Muscle layer of colon (tissue), 2 donors: ENCODE measurements around the gene PRDM15.
A peak's percentile ranks its signal among the peaks of the same experiment; 100 is the strongest.

Experiments
- H3K27ac ChIP-seq: one replicate; pipeline ENCODE4 v1.7.0; 2013; ENCODE audit warnings: low read depth, mild to moderate bottlenecking, low read length, moderate library complexity
- H3K27me3 ChIP-seq, 2 donors: one replicate each; pipeline ENCODE4 v1.7.0; 2013; ENCODE audit warnings: low read length in 2 of 2, mild to moderate bottlenecking in 2 of 2; ENCODE audit not compliant: insufficient read depth in 2 of 2, control insufficient read depth in 1 of 2
- H3K36me3 ChIP-seq: one replicate; pipeline ENCODE4 v1.7.0; 2013; ENCODE audit warnings: mild to moderate bottlenecking, low read length; ENCODE audit not compliant: insufficient read depth
- H3K4me1 ChIP-seq: one replicate; pipeline ENCODE4 v1.7.0; 2013; ENCODE audit warnings: mild to moderate bottlenecking, low read length; ENCODE audit not compliant: insufficient read depth
- H3K4me3 ChIP-seq, 2 donors: one replicate each; pipeline ENCODE4 v1.7.0; 2013; ENCODE audit warnings: low read length in 2 of 2, low read depth in 1 of 2, mild to moderate bottlenecking in 1 of 2, moderate library complexity in 1 of 2
- H3K9ac ChIP-seq: one replicate; pipeline ENCODE4 v1.7.0; 2013; ENCODE audit warnings: low read length
- H3K9me3 ChIP-seq: one replicate; pipeline ENCODE4 v1.7.0; 2013; ENCODE audit warnings: mild to moderate bottlenecking, low read length
- donor health status: abdominal sarcoma.
- donor health status: Adenocarcinoma of cecum.

The PRDM15 gene

DNA sequence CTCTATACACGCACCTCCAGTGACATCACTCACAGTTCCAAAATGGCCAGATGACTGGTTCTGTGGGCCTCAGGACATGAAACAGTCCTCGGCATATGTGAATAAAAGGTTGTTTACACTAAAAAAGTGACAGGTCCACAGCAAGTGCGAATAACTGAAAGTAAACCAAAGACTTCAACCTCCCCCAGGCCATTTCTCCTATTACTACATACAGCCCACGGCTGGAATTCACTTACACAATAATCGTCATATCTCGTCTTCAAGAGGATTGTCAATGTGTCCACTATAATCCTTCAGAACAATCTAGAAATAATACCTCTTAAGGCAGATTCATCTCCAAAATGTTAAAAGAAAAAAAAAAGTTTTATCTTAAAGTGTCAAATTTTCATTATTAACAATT lies 1.9 kb upstream of the PRDM15 start:
- H3K9me3 ChIP-seq: no peaks in the 10 kb centered on the region

DNA sequence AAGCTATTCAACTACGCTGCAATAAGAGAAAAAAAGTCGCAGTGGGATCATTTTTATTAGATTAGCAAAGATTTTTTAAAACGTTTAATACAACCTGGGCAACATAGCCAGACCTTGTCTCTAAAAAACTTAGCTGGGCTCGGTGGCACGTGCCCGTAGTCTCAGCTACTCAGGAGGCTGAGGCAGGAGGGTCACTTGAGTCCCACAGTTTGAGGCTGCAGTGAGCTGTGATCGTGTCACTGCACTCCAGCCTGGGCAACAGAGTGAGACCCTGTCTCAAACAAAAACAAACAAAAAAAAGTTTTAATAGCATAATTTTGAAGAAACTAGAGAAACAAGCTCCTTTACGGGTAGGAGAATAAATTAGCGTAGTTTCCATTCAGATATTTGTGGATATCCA lies 1.0 kb upstream of the PRDM15 start:
- Histone ChIP-seq H3K27ac (no peak overlapping the region), H3K4me1 (peaks cover 13% of the 10 kb centered on the region), H3K36me3 (no peaks in the 10 kb centered on the region), H3K9me3 (no peaks in the 10 kb centered on the region), H3K4me3 (no peak overlapping the region), H3K27me3 (no peaks in the 10 kb centered on the region), H3K9ac (no peak overlapping the region)

More for the DNA sequence above, 1.9 kb upstream of the PRDM15 start:
- no peak overlapping the region for H3K27ac ChIP-seq
- no peaks in the 10 kb centered on the region for H3K36me3 ChIP-seq
- H3K4me1 ChIP-seq: peaks cover 13% of the 10 kb centered on the region
- no peak overlapping the region for H3K9ac ChIP-seq
- no peak overlapping the region for H3K4me3 ChIP-seq
- H3K27me3 ChIP-seq: no peaks in the 10 kb centered on the region

DNA sequence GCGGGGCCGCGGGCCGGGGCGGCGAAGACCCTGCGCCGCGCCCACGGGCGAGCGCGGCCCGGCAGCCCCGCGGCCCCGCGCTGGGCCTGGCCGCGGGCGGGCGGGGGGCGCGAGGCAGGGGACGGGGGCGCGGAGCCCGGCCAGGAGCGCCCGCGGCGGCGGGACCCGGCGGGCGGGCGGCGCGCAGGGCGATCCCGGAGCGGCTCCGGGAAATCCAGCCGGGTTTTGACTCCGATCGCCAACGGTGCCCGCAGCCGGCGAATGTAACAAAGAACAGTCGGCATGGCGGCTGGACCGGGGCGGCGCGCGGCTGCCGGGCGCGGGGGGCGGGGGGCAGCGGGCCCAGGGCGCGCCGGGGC lies 334 bp downstream of the PRDM15 start:
- Histone ChIP-seq H3K36me3 (no peaks in the 10 kb centered on the region), H3K4me1 (peaks cover 13% of the 10 kb centered on the region), H3K27me3 (no peaks in the 10 kb centered on the region), H3K27ac (no peak overlapping the region), H3K9me3 (no peaks in the 10 kb centered on the region), H3K4me3 (peak overlapping the region; percentile 81 to 90), H3K9ac (no peak overlapping the region)

DNA sequence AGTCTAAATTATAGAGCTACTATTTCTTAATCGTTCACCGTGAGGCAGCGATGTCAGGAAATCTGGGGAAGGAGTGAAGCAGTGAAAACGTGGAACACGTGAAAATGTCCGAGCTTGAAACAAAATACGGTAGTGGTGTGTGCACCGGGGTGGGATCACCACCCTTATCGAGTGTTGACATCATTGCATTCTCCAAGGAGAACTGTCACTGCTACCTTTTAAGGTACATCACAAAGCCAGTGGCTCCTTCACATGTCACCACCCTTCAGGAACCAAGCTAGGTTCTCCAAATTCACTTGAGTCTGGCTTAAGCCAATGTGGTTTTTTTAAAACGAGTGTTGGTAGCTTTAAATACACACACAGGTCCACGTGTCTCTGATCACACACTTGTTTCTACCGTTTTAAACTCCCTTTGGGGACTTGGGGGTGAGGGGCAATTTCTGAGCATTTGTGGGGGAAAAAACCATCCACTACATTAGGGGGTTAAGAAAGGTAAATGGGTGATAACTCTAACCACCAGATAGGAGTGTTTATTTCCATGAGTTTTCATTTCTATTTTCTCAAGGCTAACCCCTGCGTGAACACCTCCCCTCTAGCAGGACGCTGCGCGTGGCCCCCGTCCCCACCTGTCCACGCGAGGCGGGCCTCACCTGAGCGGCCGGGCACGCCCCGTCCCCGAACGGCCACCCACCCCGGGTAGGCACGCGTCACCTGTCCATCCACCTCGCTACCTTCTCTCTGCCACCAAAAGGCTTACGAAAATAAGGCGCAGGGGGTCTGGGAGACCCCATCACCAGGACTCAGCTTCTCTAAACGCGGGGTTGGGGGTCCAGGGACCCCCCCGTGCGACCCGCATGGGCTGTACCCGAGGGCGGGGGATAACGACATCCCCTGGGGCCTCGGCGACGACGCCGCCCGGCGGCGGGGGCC lies 978 bp downstream of the PRDM15 start:
- no peaks in the 10 kb centered on the region for H3K9me3 ChIP-seq
- H3K27ac ChIP-seq: no peak overlapping the region
- peak overlapping the region; percentile 75 for H3K9ac ChIP-seq
- no peaks in the 10 kb centered on the region for H3K27me3 ChIP-seq
- no peaks in the 10 kb centered on the region for H3K36me3 ChIP-seq
- H3K4me3 ChIP-seq: peak overlapping the region; percentile 81 to 90
- peaks cover 13% of the 10 kb centered on the region for H3K4me1 ChIP-seq

DNA sequence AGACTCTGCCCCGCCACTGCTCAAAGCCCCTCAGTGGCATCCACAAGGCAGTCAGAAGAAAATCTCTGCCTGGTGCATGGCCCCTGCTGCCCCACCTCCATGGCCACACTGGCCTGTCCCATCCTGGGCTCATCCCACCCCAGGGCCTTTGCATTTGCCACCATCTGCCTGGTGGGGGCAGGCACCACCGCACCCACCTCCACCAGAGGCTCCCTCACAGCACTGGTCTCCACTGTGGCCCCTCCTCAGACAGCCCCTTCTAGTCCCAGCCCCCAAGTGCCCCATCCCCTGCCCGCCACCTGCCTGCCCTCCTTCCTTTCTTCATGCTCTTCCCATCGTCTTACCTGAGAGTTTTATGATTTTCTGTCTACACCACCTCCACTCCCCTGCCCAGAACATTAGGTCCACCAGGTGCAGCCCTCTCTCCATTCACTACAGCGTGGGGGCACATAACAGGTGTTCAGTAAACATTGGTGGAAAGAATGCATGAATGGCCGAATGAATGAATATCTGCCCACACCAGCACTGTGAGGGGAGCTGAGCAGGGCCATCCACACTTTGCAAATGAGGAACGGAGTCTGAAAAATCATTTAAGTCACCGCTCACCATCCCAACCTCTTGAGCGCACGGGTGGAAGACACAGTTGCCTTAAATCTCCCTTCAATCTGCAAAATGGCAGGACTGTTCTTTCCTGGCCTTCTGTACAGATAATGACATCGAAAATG lies 2.1 kb downstream of the PRDM15 start:
- Histone ChIP-seq H3K9me3 (no peaks in the 10 kb centered on the region), H3K9ac (no peak overlapping the region), H3K4me1 (peaks cover 13% of the 10 kb centered on the region), H3K4me3 (no peak overlapping the region), H3K36me3 (no peaks in the 10 kb centered on the region), H3K27me3 (no peaks in the 10 kb centered on the region), H3K27ac (no peak overlapping the region)

DNA sequence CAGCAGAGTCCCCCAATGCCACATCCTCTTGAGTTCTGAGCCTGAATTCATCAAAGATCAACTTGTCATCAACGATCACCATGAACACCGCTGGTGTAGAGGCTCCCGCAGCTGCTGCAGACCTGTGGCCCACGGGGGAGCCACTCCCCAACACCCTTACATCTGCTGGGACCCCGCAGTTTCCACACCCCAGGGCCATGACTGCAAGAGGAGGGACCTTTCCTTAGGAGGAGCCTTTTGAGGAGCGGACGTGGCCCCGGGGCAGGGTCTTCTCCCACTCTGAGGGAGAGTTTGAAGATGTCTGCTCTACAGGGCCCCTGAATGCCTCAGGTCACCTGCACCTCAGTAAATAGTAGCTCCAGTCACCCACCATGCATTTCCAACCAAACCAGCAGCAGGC lies 2.7 kb downstream of the PRDM15 start:
- Histone ChIP-seq H3K27me3 (no peaks in the 10 kb centered on the region), H3K27ac (no peak overlapping the region), H3K9ac (no peak overlapping the region), H3K36me3 (no peaks in the 10 kb centered on the region), H3K4me1 (peaks cover 13% of the 10 kb centered on the region), H3K9me3 (no peaks in the 10 kb centered on the region), H3K4me3 (no peak overlapping the region)

DNA sequence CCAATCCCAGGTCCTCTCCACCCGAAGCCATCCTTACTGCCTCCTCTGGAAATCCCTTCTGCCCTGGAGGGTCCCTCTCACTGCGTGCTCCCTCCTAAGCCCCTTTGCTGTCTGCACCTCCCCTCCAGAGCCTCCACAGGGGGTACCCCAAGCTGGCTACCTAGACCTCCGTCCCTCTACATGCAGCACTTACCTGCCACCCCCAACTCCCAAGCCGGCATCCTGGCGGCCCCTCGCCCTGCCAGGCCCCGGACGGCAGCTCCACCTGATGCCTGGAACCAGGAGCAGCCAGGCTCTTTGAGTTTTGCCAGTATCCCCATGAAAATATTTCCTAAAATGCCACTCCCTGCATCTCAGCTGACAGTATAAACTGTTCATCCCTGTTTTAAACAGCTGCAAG lies 4.1 kb downstream of the PRDM15 start:
- no peak overlapping the region for H3K4me3 ChIP-seq
- no peaks in the 10 kb centered on the region for H3K36me3 ChIP-seq
- no peak overlapping the region for H3K27ac ChIP-seq

DNA sequence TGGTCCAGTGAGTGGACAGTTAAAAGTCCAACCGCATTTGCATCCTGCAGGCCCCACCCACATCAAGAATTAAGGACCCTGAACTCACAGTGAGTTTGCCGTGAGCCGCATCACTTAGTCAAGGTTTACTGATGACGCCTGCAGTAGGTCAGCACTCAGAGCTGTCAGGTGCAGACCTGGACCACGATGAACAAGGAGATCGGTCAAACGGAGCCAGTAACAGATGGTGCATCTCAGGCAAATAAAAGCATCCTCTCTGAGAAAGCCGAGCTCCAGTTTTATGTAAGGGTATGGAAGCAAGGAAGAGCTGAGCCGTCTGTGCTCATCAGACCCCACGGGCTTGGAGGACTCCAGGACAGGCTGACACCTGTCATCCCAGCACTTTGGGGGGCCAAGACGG lies 4.5 kb downstream of the PRDM15 start:
- H3K9ac ChIP-seq: no peak overlapping the region
- H3K4me1 ChIP-seq: peaks cover 13% of the 10 kb centered on the region
- no peak overlapping the region for H3K27ac ChIP-seq
- H3K4me3 ChIP-seq: no peak overlapping the region
- H3K36me3 ChIP-seq: no peaks in the 10 kb centered on the region
- no peaks in the 10 kb centered on the region for H3K9me3 ChIP-seq
- H3K27me3 ChIP-seq: no peaks in the 10 kb centered on the region

More for the DNA sequence above, 4.1 kb downstream of the PRDM15 start:
- Histone ChIP-seq H3K9me3 (no peaks in the 10 kb centered on the region), H3K9ac (no peak overlapping the region), H3K27me3 (no peaks in the 10 kb centered on the region), H3K4me1 (peaks cover 13% of the 10 kb centered on the region)

DNA sequence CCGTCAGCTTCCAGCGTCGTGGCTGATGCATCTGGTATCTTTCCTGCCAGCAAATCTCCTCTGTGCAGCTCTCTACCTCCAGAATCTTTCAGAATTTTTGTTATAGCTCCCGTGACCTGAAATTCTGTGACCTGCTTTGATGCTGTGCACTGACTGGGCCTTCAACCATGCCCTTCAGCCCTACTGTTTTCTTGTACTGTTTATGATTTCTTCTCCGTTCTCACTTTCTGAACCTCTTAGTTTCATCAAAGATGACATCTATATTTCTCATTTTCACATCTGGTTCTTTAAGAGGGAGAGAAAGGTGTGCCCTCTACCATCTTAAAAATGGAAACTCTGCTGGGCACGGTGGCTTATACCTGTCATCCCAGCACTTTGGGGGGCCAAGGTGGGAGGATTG lies 5.7 kb downstream of the PRDM15 start:
- Histone ChIP-seq H3K36me3 (no peaks in the 10 kb centered on the region), H3K9ac (no peak overlapping the region), H3K9me3 (no peaks in the 10 kb centered on the region), H3K27ac (no peak overlapping the region), H3K4me3 (no peak overlapping the region), H3K27me3 (no peaks in the 10 kb centered on the region), H3K4me1 (peaks cover 13% of the 10 kb centered on the region)

DNA sequence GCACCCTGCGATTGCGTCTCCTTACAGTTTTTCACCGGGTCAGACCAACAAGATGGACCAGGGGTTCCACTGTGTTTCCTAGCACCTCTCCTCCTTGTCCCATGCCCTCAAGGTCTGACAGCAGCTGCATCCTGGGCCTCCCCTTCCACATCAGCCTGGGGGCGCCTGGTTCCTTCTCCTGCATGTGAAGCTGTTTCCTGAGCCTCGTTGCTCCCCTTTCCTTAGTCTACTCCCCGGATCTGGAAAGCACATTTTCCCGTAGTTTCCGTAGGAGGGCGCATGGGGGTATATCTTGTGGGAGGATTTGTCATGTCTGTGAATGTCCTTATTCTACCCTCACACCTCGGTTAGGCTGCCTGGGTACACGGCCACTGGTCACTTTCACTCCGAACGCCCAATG lies 6.1 kb downstream of the PRDM15 start:
- Histone ChIP-seq H3K4me3 (no peak overlapping the region), H3K9ac (no peak overlapping the region), H3K9me3 (no peaks in the 10 kb centered on the region), H3K27ac (no peak overlapping the region), H3K36me3 (no peaks in the 10 kb centered on the region), H3K27me3 (no peaks in the 10 kb centered on the region), H3K4me1 (peaks cover 10% of the 10 kb centered on the region)

DNA sequence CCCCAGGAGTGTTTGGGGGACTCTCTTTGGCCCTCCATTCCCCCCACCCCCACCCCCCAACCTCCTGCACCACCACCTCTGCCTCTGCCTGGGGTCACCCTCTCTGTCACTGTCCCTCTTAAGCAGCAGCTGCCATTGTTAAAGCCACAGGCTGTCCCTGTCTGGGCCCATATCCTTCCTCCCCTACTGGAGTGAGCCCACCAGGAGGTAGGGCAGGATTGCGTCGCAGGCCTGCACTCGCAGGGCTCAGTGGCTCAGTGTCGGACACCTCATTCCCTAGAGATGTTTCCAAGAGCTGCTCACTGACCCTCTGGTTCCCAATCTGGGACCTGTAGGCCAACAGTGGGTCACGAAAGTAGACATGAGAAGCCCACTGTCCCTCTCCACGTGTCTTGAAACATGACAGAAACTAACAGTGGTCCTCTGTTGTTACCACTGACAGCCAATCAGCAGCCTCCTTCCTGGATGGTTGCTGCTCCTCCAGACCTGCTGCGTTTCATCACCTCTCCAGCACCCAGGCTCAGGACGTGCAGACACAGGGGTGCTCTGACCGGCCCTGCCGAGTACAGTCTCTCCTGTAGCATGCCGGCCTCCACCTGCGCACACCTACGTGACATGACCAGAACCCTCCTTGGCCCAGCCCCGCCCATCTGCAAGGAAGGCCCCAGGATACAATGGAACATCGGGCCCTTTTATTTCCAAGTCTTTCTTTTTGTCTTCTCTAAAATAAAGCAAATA lies 7.7 kb downstream of the PRDM15 start:
- no peaks in the 10 kb centered on the region for H3K36me3 ChIP-seq
- no peak overlapping the region for H3K9ac ChIP-seq
- no peaks in the 10 kb centered on the region for H3K4me1 ChIP-seq
- no peak overlapping the region for H3K4me3 ChIP-seq
- H3K27me3 ChIP-seq: no peaks in the 10 kb centered on the region
- H3K27ac ChIP-seq: no peak overlapping the region
- no peaks in the 10 kb centered on the region for H3K9me3 ChIP-seq
